IMR-90 (cell line): ENCODE measurements around the gene IGFBP5.

ENCODE experiments used
- CHD1 ChIP-seq: IDR thresholded peaks from 2 replicates; pipeline ENCODE4 v1.6.1; 2012; ENCODE audit warnings: low read depth, low read length, improper control_type of control experiment
- CTCF ChIP-seq: conservative IDR thresholded peaks from 2 replicates; pipeline ENCODE4 v1.5.1; 2012; ENCODE audit warnings: mild to moderate bottlenecking, low read depth, low read length, improper control_type of control experiment
- MXI1 ChIP-seq: IDR thresholded peaks from 2 replicates; pipeline ENCODE4 v1.6.1; 2012; ENCODE audit warnings: low read depth, mild to moderate bottlenecking, low read length, moderate library complexity, borderline replicate concordance

DNA sequence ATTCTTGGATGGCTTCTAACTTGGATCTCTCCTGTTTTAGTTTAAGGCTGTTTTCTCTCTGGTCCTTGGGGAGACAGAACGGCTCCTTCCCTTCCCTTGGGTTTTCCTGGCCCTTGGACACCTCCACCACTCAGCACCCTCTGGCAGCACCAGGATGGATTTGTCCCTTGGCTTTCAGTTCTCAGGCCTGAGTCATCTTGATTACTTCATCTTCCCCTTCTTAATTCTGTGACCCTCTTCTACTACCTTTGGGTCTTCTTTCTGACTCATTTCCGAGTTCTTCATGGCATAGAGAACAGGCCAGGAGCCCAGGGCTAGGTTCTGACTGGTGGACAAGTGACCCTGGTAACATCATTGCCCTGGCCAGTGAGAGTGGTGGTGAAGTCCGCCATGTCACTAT is 47.2 kb downstream of the IGFBP5 start:
- TF ChIP-seq CHD1 (no peak), CTCF (no peak), MXI1 (no peak)
